Measurements from ENCODE around the gene PRMT2. TPM values are rescaled to one million over a fixed set of nuclear protein-coding genes. Genes with fewer than 3 reads are reported as not detected.

The PRMT2 gene
- total and polyA plus RNA-seq, 7 donors: 68.0 to 128 (median 96.1) TPM

DNA sequence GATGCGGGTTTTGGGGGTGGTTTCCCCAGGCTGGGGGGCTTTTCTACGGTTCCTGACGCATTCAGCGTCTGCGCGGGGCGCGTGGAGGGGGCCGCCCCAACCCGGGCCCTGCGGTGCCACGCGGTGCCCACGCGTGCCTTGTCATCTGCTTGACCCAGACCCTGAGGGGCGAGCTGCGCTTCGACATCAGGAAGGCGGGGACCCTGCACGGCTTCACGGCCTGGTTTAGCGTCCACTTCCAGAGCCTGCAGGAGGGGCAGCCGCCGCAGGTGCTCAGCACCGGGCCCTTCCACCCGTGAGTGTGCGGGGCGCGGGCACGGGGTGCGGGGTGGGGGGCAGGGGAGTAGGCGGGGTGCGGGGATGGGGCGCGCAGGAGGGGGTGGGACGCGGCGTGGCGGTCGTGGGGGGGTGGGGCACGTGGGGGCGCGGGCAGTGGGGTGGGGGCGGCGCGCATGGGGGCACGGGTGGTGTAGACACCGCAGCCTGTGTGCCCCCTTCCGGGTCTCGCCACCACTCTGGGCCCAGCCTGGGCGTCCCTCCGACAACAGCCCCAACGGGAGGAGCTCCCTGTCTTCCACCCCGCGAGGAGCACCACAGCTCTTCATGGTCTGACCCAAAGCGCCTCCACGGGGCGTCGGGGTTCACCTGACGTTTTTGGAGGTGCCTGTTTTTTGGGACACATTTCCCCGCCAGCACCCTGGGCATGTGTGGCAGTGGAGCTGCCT is 26.3 kb downstream of the PRMT2 start:
- peaks cover 0 to 45% (median 10%) of the 10 kb centered on the region in 4 donors for H3K36me3 ChIP-seq
- peak overlapping the region; percentile 66 to 81 (median 71) for H3K27ac ChIP-seq

GRCh38 chr21:46662367-46662654 is 26.8 kb downstream of the PRMT2 start:
- WGBS, 2 donors: 91 to 96% methylated on average over 11 of the region's 11 CpGs
- H3K27me3 ChIP-seq: peaks cover 0 to 10% (median 10%) of the 10 kb centered on the region in 3 donors
- TF ChIP-seq EP300 (IDR thresholded peaks at IDR 0.05) (no peak), POLR2AphosphoS5 (IDR thresholded peaks at IDR 0.05) (no peak), POLR2A (IDR thresholded peaks at IDR 0.05) (no peak), CTCF (IDR thresholded peaks at IDR 0.05) (no peak)
- peak overlapping the region; percentile 34 to 47 (median 44) for H3K4me3 ChIP-seq
- intact Hi-C loops (cut with DNase I): no loop called here
- H3K9me3 ChIP-seq: no peaks in the 10 kb centered on the region
- no peak for DNase-seq
- H3K4me1 ChIP-seq: peaks cover 0 to 14% (median 6%) of the 10 kb centered on the region in 4 donors
- H3K27ac ChIP-seq: peak overlapping the region; percentile 66 to 81 (median 71)
- peaks cover 0 to 40% (median 10%) of the 10 kb centered on the region in 4 donors for H3K36me3 ChIP-seq

More for the DNA sequence above, 26.3 kb downstream of the PRMT2 start:
- Histone ChIP-seq H3K27me3 (peaks cover 0 to 5% (median 5%) of the 10 kb centered on the region in 3 donors), H3K4me1 (peaks cover 0 to 9% (median under 1%) of the 10 kb centered on the region in 4 donors), H3K4me3 (peak overlapping the region; percentile 34 to 47 (median 44)), H3K9me3 (no peaks in the 10 kb centered on the region)
- DNase-seq: no peak
- intact Hi-C loops (cut with DNase I): no loop called here
- no peak for TF ChIP-seq POLR2A (IDR thresholded peaks at IDR 0.05)
- no peak for TF ChIP-seq CTCF (IDR thresholded peaks at IDR 0.05)
- TF ChIP-seq EP300 (IDR thresholded peaks at IDR 0.05): no peak
- TF ChIP-seq POLR2AphosphoS5 (IDR thresholded peaks at IDR 0.05): no peak
- 84 to 89% methylated on average over 61 of the region's 61 CpGs for WGBS, 2 donors

GRCh38 chr21:46662765-46663500 is 27.5 kb downstream of the PRMT2 start:
- TF ChIP-seq POLR2A (IDR thresholded peaks at IDR 0.05): no peak
- TF ChIP-seq EP300 (IDR thresholded peaks at IDR 0.05): no peak
- no peak for TF ChIP-seq POLR2AphosphoS5 (IDR thresholded peaks at IDR 0.05)
- TF ChIP-seq CTCF (IDR thresholded peaks at IDR 0.05): no peak
- H3K9me3 ChIP-seq: no peaks in the 10 kb centered on the region
- H3K4me1 ChIP-seq: peaks cover 0 to 20% (median 12%) of the 10 kb centered on the region in 4 donors
- intact Hi-C loops (cut with DNase I): no loop called here
- whole genome bisulfite sequencing, 2 donors: 93 to 95% methylated on average over 21 of the region's 21 CpGs
- no peak overlapping the region for H3K27ac ChIP-seq
- peak overlapping the region in 1 of 4 donors; percentile 44 for H3K4me3 ChIP-seq
- no peak for DNase-seq
- H3K27me3 ChIP-seq: peaks cover 0 to 16% (median 14%) of the 10 kb centered on the region in 3 donors
- peaks cover 0 to 35% (median 10%) of the 10 kb centered on the region in 4 donors for H3K36me3 ChIP-seq

GRCh38 chr21:46663754-46664153 is 28.3 kb downstream of the PRMT2 start:
- no peak overlapping the region for H3K4me3 ChIP-seq
- H3K36me3 ChIP-seq: peaks cover 0 to 26% (median 9%) of the 10 kb centered on the region in 4 donors
- 91 to 93% methylated on average over 8 of the region's 8 CpGs for WGBS, 2 donors
- TF ChIP-seq POLR2AphosphoS5 (IDR thresholded peaks at IDR 0.05): no peak
- no peak for TF ChIP-seq EP300 (IDR thresholded peaks at IDR 0.05)
- TF ChIP-seq CTCF (IDR thresholded peaks at IDR 0.05): no peak
- TF ChIP-seq POLR2A (IDR thresholded peaks at IDR 0.05): no peak
- DNase-seq: no peak
- no peak overlapping the region for H3K27ac ChIP-seq
- intact Hi-C loops (cut with DNase I): no loop called here
- no peaks in the 10 kb centered on the region for H3K9me3 ChIP-seq
- peaks cover 0 to 21% (median 14%) of the 10 kb centered on the region in 4 donors for H3K4me1 ChIP-seq
- H3K27me3 ChIP-seq: peaks cover 0 to 22% (median 14%) of the 10 kb centered on the region in 3 donors
